DND-41 (cell line): ENCODE results near the gene KRTAP3-2.

ENCODE experiments used
- ATAC-seq: fragments of 200-7000 bp; cut with Tn5 transposase; 3 replicates; pipeline ENCODE4 v1.9.1; 2021; ENCODE audit warnings: low read depth; ENCODE audit not compliant: insufficient read depth
- DNase-seq: peaks from one replicate; pipeline ENCODE4 v3.0.0-alpha.2; 2020
- H2AFZ ChIP-seq: 2 replicates; pipeline ENCODE4 v1.6.0; 2012; ENCODE audit warnings: low read depth, low read length
- H3K27ac ChIP-seq: 2 replicates; pipeline ENCODE4 v1.5.1; 2012; ENCODE audit warnings: low read length, inconsistent platforms
- H3K27me3 ChIP-seq: fragments of 200-600 bp; sonication (generic); 2 replicates; pipeline ENCODE4 v1.6.0; 2012; ENCODE audit warnings: low read length, mild to moderate bottlenecking, inconsistent platforms; ENCODE audit not compliant: insufficient read depth, poor library complexity
- H3K36me3 ChIP-seq: 2 replicates; pipeline ENCODE4 v1.5.1; 2012; ENCODE audit warnings: low read length, inconsistent platforms; ENCODE audit not compliant: insufficient read depth
- H3K4me1 ChIP-seq: 2 replicates; pipeline ENCODE4 v1.5.1; 2012; ENCODE audit warnings: mild to moderate bottlenecking, low read length; ENCODE audit not compliant: insufficient read depth
- H3K4me2 ChIP-seq: 2 replicates; pipeline ENCODE4 v1.6.0; 2012; ENCODE audit warnings: mild to moderate bottlenecking, moderate library complexity, low read length, inconsistent platforms; ENCODE audit not compliant: insufficient read depth
- H3K4me3 ChIP-seq, 2 experiments: fragments of 200-600 bp in 1 of 2; shearing (Covaris generic) in 1 of 2; 2 replicates each; pipeline ENCODE4 v1.5.1; 2012 to 2016; ENCODE audit warnings: inconsistent platforms in 2 of 2, low read length in 2 of 2, mild to moderate bottlenecking in 2 of 2, low read depth in 1 of 2, moderate library complexity in 1 of 2
- H3K79me2 ChIP-seq: 2 replicates; pipeline ENCODE4 v1.6.0; 2012; ENCODE audit warnings: low read length, inconsistent platforms; ENCODE audit not compliant: insufficient read depth
- H3K9ac ChIP-seq: 2 replicates; pipeline ENCODE4 v1.6.0; 2012; ENCODE audit warnings: low read depth, mild to moderate bottlenecking, inconsistent platforms, low read length, moderate library complexity
- H3K9me3 ChIP-seq: 2 replicates; pipeline ENCODE4 v1.5.1; 2012; ENCODE audit warnings: low read length, moderate library complexity, mild to moderate bottlenecking, inconsistent platforms; ENCODE audit not compliant: insufficient read depth, severe bottlenecking
- H4K20me1 ChIP-seq: 2 replicates; pipeline ENCODE4 v1.6.0; 2012; ENCODE audit warnings: low read length; ENCODE audit not compliant: insufficient read depth
- CTCF ChIP-seq: IDR thresholded peaks from 2 replicates; pipeline ENCODE4 v1.5.1; 2012; ENCODE audit warnings: borderline replicate concordance, low read length, moderate library complexity, mild to moderate bottlenecking; ENCODE audit not compliant: poor library complexity, severe bottlenecking; ENCODE audit errors: extremely low read depth
- EZH2 ChIP-seq: IDR thresholded peaks from 3 replicates; pipeline ENCODE4 v1.6.1; 2012; ENCODE audit warnings: borderline replicate concordance, low read depth, mild to moderate bottlenecking, moderate library complexity, low read length, inconsistent platforms; ENCODE audit not compliant: severe bottlenecking

The KRTAP3-2 gene

GRCh38 chr17:41002814-41003213 is 3.1 kb upstream of the KRTAP3-2 start:
- Histone ChIP-seq H3K4me1 (no peaks in the 10 kb centered on the region), H3K27me3 (peaks cover 27% of the 10 kb centered on the region), H2AFZ (no peak overlapping the region), H4K20me1 (no peaks in the 10 kb centered on the region), H3K9ac (no peak overlapping the region), H3K36me3 (no peaks in the 10 kb centered on the region), H3K4me3 (no peak overlapping the region), H3K4me2 (no peak overlapping the region), H3K27ac (no peak overlapping the region), H3K9me3 (no peaks in the 10 kb centered on the region), H3K79me2 (no peaks in the 10 kb centered on the region)
- ATAC-seq: no peak
- DNase-seq: no peak
- TF ChIP-seq CTCF: no peak

- TF ChIP-seq EZH2 (no peak), CTCF (no peak)
- H3K79me2 ChIP-seq: no peaks in the 10 kb centered on the region
- no peaks in the 10 kb centered on the region for H3K36me3 ChIP-seq
- no peak overlapping the region for H3K4me2 ChIP-seq
- H3K27ac ChIP-seq: no peak overlapping the region
- H4K20me1 ChIP-seq: no peaks in the 10 kb centered on the region
- H3K9me3 ChIP-seq: no peaks in the 10 kb centered on the region
- H3K27me3 ChIP-seq: peaks cover 37% of the 10 kb centered on the region
- ATAC-seq: no peak
- H3K4me1 ChIP-seq: no peaks in the 10 kb centered on the region
- no peak overlapping the region for H3K4me3 ChIP-seq
- DNase-seq: no peak
- H3K9ac ChIP-seq: no peak overlapping the region
- no peak overlapping the region for H2AFZ ChIP-seq
Observed at GRCh38 chr17:41001795-41002194, 2.1 kb upstream of the KRTAP3-2 start.

GRCh38 chr17:40997361-40997760 is 2.3 kb downstream of the KRTAP3-2 start:
- H4K20me1 ChIP-seq: no peaks in the 10 kb centered on the region
- no peak overlapping the region for H3K4me2 ChIP-seq
- no peaks in the 10 kb centered on the region for H3K4me1 ChIP-seq
- H3K27me3 ChIP-seq: peaks cover 41% of the 10 kb centered on the region
- TF ChIP-seq EZH2 (no peak), CTCF (no peak)
- no peaks in the 10 kb centered on the region for H3K79me2 ChIP-seq
- no peaks in the 10 kb centered on the region for H3K36me3 ChIP-seq
- ATAC-seq (no peak), DNase-seq (no peak)
- H3K9me3 ChIP-seq: no peaks in the 10 kb centered on the region
- H3K4me3 ChIP-seq: no peak overlapping the region
- H2AFZ ChIP-seq: no peak overlapping the region
- no peak overlapping the region for H3K27ac ChIP-seq
- no peak overlapping the region for H3K9ac ChIP-seq

- peaks cover 44% of the 10 kb centered on the region for H3K27me3 ChIP-seq
- ATAC-seq (no peak), DNase-seq (no peak)
- H3K36me3 ChIP-seq: no peaks in the 10 kb centered on the region
- no peak overlapping the region for H3K27ac ChIP-seq
- H4K20me1 ChIP-seq: no peaks in the 10 kb centered on the region
- no peaks in the 10 kb centered on the region for H3K79me2 ChIP-seq
- no peak overlapping the region for H3K4me2 ChIP-seq
- no peak overlapping the region for H3K9ac ChIP-seq
- no peaks in the 10 kb centered on the region for H3K9me3 ChIP-seq
- no peak for TF ChIP-seq CTCF
- no peak for TF ChIP-seq EZH2
- no peaks in the 10 kb centered on the region for H3K4me1 ChIP-seq
- H3K4me3 ChIP-seq: no peak overlapping the region
- no peak overlapping the region for H2AFZ ChIP-seq
Observed at GRCh38 chr17:40996829-40997228, 2.9 kb downstream of the KRTAP3-2 start.
